MM.1S (cell line): ENCODE results near the gene NCOA5.

Source experiments
- EZH2 ChIP-seq: fragments of 300-600 bp; sonication (generic); optimal IDR thresholded peaks from 2 replicates; pipeline ENCODE3; 2017; ENCODE audit warnings: low read depth, mild to moderate bottlenecking, antibody characterized with exemption, low read length, mixed read lengths
- TF ChIP-seq, protein P1 (sequence below): fragments of 300-600 bp; sonication (generic); IDR thresholded peaks from 2 replicates; pipeline ENCODE4 v1.5.1; 2016; ENCODE audit warnings: antibody characterized with exemption, low read length, mixed read lengths

DNA sequence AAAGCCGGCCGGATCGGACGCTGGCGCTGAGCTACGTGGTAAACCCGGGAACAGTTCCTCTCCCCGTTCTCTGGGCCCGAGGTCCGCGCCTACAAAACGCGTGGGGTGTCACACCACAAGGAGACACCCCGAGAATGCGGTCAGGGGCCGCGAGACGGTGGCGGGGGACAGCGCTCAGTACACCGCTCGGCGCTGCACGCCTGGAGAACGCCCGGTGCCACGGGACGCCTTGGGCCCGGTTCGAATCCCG is 670 bp downstream of the NCOA5 start:
- TF ChIP-seq, protein P1, sequence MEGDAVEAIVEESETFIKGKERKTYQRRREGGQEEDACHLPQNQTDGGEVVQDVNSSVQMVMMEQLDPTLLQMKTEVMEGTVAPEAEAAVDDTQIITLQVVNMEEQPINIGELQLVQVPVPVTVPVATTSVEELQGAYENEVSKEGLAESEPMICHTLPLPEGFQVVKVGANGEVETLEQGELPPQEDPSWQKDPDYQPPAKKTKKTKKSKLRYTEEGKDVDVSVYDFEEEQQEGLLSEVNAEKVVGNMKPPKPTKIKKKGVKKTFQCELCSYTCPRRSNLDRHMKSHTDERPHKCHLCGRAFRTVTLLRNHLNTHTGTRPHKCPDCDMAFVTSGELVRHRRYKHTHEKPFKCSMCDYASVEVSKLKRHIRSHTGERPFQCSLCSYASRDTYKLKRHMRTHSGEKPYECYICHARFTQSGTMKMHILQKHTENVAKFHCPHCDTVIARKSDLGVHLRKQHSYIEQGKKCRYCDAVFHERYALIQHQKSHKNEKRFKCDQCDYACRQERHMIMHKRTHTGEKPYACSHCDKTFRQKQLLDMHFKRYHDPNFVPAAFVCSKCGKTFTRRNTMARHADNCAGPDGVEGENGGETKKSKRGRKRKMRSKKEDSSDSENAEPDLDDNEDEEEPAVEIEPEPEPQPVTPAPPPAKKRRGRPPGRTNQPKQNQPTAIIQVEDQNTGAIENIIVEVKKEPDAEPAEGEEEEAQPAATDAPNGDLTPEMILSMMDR = no peak
- TF ChIP-seq EZH2 = no peak
